ENCODE measurements around the gene PTPRN2.

The PTPRN2 gene

GRCh38 chr7:157560710-157561522 is 1026.7 kb downstream of the PTPRN2 start:
- no peak for FAIRE-seq

GRCh38 chr7:157560258-157560654 is 1027.4 kb downstream of the PTPRN2 start:
- FAIRE-seq = no peak

GRCh38 chr7:157559596-157560257 is 1027.9 kb downstream of the PTPRN2 start:
- FAIRE-seq = no peak

DNA sequence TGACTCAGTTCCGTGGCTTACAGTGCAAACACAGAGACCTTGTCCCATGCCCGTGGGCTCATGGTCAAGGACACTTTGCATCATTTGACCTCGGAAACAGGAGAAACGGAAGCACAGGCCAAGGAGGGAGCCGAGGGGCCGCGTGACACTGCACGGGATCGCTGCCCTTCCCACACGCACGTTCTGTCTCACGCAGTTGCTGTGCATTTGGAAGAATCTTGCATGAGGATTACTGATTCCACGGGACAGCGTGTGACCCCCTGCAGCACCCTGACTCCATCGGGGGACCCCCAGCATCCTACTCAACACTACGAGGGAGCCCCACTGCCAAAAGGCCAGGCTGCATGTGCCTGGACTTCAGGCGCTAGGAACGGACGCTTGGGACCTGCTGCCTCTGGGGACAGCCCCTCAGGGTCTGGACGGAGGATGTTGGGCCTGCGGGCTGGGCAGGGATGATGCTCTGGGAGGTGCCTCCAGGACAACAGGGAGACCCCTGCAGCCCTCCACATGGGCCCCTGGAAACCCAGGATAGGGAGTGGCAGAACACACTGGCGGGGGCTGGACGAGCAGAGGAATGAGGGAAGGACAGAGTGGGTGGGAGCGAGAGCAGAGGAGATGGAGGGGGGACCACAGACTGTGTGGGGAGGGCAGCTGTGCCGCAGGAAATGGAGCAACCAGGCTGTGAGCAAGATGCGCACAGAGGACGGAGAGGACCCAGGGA is 1028.6 kb downstream of the PTPRN2 start:
- no peak for FAIRE-seq

- no peak for FAIRE-seq
Measured at GRCh38 chr7:157558516-157558874, 1029.1 kb downstream of the PTPRN2 start.

- no peak for FAIRE-seq
Measured at GRCh38 chr7:157558061-157558460, 1029.6 kb downstream of the PTPRN2 start.

GRCh38 chr7:157557263-157557662 is 1030.4 kb downstream of the PTPRN2 start:
- no peak for FAIRE-seq

DNA sequence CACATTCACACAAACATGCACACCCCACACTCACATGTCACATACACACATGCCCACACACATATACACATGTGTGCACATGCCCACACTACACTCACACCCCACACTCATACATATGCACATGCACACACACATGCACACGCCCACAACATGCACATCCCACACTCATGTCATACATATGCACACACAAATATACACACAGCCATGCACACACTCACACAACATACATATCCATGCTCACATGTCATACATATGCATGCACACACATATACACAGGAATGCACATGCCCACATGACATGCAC is 1031.0 kb downstream of the PTPRN2 start:
- no peak for FAIRE-seq

DNA sequence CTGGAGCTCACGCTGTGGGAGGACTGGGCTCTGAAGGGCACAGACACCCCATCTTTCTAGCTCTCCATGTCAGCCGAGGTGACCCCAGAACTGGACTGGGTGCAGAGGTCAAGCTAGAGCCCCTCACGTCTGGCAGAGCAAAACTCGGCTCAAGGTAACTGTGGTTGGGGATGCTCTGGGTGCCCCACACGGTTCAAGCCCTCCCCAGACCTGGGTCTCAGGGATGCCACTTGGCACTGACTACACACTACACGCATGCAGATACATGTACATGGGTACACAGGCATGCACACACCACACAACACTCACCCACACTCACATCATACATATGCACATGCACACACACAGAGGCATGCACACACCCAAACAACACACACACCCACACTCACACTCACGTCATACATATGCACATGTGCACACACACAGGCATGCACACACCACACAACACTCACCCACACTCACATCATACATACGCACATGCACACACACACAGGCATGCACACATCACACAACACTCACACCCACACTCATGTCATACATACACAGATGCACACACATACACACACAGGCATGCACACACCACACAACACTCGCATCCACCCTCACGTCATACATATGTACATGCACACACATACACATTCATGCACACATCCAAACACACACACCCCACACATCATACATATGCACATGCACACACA is 1031.5 kb downstream of the PTPRN2 start:
- no peak for FAIRE-seq

- FAIRE-seq = no peak
Measured at GRCh38 chr7:157555313-157555712, 1032.3 kb downstream of the PTPRN2 start.

- FAIRE-seq = no peak
Measured at GRCh38 chr7:157554393-157555238, 1033.0 kb downstream of the PTPRN2 start.

GRCh38 chr7:157553256-157553655 is 1034.4 kb downstream of the PTPRN2 start:
- FAIRE-seq = no peak

DNA sequence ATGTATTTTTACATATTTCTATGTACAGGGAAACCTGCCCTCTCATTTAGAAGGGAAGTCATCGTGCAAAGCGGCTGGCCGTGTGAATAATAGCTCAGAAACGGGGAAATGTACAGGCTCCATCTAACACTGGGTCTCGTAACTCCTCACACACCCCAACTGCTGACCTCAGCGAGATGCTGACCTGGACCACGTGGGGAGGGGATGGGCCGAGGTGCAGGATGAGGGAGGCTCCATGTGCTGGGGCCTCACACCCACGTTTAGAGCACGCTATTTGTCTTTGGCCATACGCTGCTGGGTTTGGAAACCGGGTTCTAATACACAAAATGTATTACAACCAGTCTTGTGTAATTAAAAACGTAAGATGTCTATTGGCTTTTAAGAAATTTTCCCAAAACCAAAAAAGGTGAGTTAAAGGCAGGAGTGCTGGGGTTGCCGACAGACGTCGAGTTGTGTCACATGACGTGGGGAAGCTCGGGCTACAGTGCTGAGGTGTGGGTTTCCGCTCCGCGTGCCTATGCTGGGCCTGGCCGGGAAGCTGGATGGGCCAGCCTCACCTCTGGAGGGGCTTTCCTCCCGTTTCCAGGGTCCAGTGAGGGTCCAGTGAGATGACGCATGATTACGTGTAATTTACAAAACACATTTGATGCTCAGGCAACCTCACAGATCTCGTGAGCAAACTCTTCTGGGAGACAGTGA is 1035.2 kb downstream of the PTPRN2 start:
- FAIRE-seq = no peak

GRCh38 chr7:157551325-157552070 is 1036.1 kb downstream of the PTPRN2 start:
- no peak for FAIRE-seq

GRCh38 chr7:157550300-157551275 is 1037.0 kb downstream of the PTPRN2 start:
- no peak for FAIRE-seq

GRCh38 chr7:157549612-157550299 is 1037.9 kb downstream of the PTPRN2 start:
- no peak for FAIRE-seq

DNA sequence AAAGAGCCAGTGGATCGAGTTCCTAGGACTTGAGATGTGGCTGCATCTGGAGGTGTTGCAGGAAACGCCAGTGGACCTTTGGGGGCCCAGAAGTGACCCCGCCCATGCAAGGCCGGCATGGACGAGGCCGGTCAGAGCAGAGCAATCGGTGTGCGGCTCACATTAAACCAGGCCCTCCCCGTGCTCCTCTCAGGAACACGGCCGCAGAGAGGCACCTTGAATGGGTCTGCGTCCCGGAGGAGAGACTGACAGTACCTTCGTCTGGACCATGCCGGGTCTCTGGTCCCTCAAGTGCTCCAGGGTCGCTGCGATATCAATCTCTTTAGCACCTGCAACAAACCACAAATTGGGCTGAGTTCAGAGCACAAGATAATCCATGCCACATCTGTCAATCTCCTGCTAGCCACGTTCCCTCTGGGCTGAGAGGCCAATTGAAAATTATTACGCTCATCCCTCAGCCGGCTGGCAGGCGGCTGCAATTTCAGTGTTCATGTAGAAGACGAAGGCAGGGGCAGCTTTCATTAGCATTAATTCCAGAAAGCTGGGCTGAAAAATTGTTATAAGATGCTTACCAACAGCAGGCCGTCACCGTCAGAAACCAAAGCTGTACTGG is 1038.8 kb downstream of the PTPRN2 start:
- FAIRE-seq = no peak

- FAIRE-seq = no peak
Measured at GRCh38 chr7:157547611-157548010, 1040.0 kb downstream of the PTPRN2 start.

- FAIRE-seq = no peak
Measured at GRCh38 chr7:157547102-157547501, 1040.5 kb downstream of the PTPRN2 start.
